SKM-1 (cell line): Measurements from ENCODE around the gene CDC25A.
"Not testable (repeated sequence)": the region's sequence is repeated elsewhere in the genome, so short reads cannot be mapped to it uniquely, and the experiment has no call there.

Experiments
- DNase-seq: peaks from one replicate; lab custom pipeline; 2025; ENCODE audit not compliant: unreplicated experiment; lab: John Stamatoyannopoulos, UW

Gene CDC25A

GRCh38 chr3:48188266-48189201, at the start of gene CDC25A:
CDC25A (minus strand) TSS chr3:48188417; CDS start chr3:48187947, 470 bp downstream.
- peak; percentile 100 for DNase-seq

GRCh38 chr3:48236531-48236930, 48.3 kb upstream of the CDC25A start:
- DNase-seq, result no peak

- no peak for DNase-seq
These were observed 45.3 kb upstream of the CDC25A start for GRCh38 chr3:48233542-48233941.

- peak; percentile 64 for DNase-seq
These were observed 44.5 kb upstream of the CDC25A start for GRCh38 chr3:48232734-48233133.

- no peak for DNase-seq
These were observed 44.0 kb upstream of the CDC25A start for GRCh38 chr3:48232232-48232631.

GRCh38 chr3:48226939-48227338, 38.7 kb upstream of the CDC25A start:
- DNase-seq, result no peak

GRCh38 chr3:48225587-48225986, 37.4 kb upstream of the CDC25A start:
- DNase-seq, result no peak

GRCh38 chr3:48222616-48223513, 34.6 kb upstream of the CDC25A start, which contains the start of gene CAMP:
CAMP (plus strand) TSS chr3:48223495; CDS start chr3:48223512, 17 bp downstream.
- DNase-seq, result peak; percentile 97

- DNase-seq, result no peak
These were observed 32.5 kb upstream of the CDC25A start for GRCh38 chr3:48220746-48221145.

GRCh38 chr3:48219543-48219942, 31.3 kb upstream of the CDC25A start:
- no peak for DNase-seq

- no peak for DNase-seq
These were observed 30.3 kb upstream of the CDC25A start for GRCh38 chr3:48218537-48218936.

GRCh38 chr3:48217449-48217848, 29.2 kb upstream of the CDC25A start:
- no peak for DNase-seq

GRCh38 chr3:48215876-48216275, 27.7 kb upstream of the CDC25A start:
- no peak for DNase-seq

GRCh38 chr3:48215466-48215865, 27.2 kb upstream of the CDC25A start:
- DNase-seq, result no peak

GRCh38 chr3:48215019-48215418, 26.8 kb upstream of the CDC25A start:
- no peak for DNase-seq

- DNase-seq, result no peak
These were observed 26.0 kb upstream of the CDC25A start for GRCh38 chr3:48214225-48214624.

- not testable (repeated sequence) for DNase-seq
These were observed 23.6 kb upstream of the CDC25A start for GRCh38 chr3:48211776-48212175.

GRCh38 chr3:48210534-48210933, 22.3 kb upstream of the CDC25A start:
- not testable (repeated sequence) for DNase-seq

GRCh38 chr3:48209445-48209844, 21.2 kb upstream of the CDC25A start:
- no peak for DNase-seq

GRCh38 chr3:48208076-48208475, 19.9 kb upstream of the CDC25A start:
- DNase-seq, result no peak

- no peak for DNase-seq
These were observed 14.4 kb upstream of the CDC25A start for GRCh38 chr3:48202632-48203031.

GRCh38 chr3:48199117-48199516, 10.9 kb upstream of the CDC25A start:
- DNase-seq, result no peak
